GM10248 (cell line): ENCODE data around the gene CRIP2.

Experiments
- CTCF ChIA-PET: fragments of 300-600 bp; sonication (Branson Sonifier 250); formaldehyde crosslinking; extraction: SDS; loops from one replicate; lab custom pipeline; 2021; ENCODE audit warnings: antibody characterized with exemption; lab: Yijun Ruan, JAX
- POLR2A ChIA-PET: fragments of 350-650 bp; sonication (Branson Sonifier 250); formaldehyde crosslinking; extraction: SDS; loops from one replicate; lab custom pipeline; 2020; ENCODE audit warnings: antibody characterized with exemption; lab: Yijun Ruan, JAX
- DNase-seq: peaks from one replicate; pipeline ENCODE4 v3.0.0; 2012; ENCODE audit errors: extremely low spot score
- CTCF ChIP-seq: IDR thresholded peaks from 2 replicates; pipeline ENCODE4 v1.5.1; 2012; ENCODE audit warnings: mild to moderate bottlenecking, low read depth; ENCODE audit errors: extremely low read depth, missing control alignments, control extremely low read depth

The CRIP2 gene

GRCh38 chr14:105456736-105457617 is 17.6 kb upstream of the CRIP2 start:
- CTCF ChIA-PET: interaction anchor here (0.7 to 1.6 kb wide), 8 partner anchors 8 to 86 kb away, joined by 3 to 7 read pairs (median 4); no protein-coding TSS in a partner anchor
- no peak for TF ChIP-seq CTCF
- POLR2A ChIA-PET: no interaction called here
- no peak for DNase-seq

DNA sequence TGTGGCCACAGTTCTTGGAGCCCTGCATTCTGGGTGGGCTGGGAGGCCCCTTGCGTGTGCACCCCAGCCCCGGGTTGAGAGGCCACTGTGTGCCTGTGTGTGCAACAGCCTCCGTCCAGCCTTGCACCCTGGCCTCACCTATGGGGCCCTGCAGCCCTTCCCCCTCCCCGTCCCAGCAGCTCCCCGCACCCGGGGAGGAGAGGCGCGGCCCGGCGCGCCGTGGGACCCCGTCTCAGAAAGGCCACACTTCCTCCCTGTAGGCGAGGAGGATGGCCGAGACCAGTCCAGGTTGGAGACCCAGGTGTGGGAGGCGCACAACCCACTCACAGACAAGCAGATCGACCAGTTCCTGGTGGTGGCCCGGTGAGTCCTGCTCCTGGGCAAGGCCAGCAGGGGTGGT is 16.6 kb upstream of the CRIP2 start:
- no peak for TF ChIP-seq CTCF
- no peak for DNase-seq
- ChIA-PET CTCF (interaction anchor here (0.7 to 1.6 kb wide), 3 partner anchors 23 to 70 kb away, joined by 3 to 7 read pairs (median 3); no protein-coding TSS in a partner anchor), POLR2A (no interaction called here)

- POLR2A ChIA-PET: no interaction called here
- DNase-seq: no peak
- no peak for TF ChIP-seq CTCF
- CTCF ChIA-PET: no interaction called here
These were observed 16.1 kb upstream of the CRIP2 start for GRCh38 chr14:105458571-105458970.

DNA sequence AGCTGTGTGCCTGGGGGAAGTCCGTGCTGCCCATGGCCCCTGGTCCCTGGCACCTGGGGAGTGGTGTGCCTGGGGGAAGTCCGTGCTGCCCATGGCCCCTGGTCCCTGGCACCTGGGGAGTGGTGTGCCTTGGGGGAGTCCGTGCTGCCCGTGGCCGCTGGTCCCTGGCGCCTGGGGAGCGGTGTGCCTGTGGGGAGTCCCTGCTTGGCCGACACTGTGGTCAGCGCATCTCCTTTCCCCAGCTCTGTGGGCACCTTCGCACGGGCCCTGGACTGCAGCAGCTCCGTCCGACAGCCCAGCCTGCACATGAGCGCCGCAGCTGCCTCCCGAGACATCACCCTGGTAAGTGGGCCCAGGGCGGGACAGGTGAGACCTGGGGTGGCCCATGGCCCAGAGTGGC is 14.5 kb upstream of the CRIP2 start:
- ChIA-PET POLR2A (no interaction called here), CTCF (no interaction called here)
- TF ChIP-seq CTCF: no peak
- DNase-seq: no peak

DNA sequence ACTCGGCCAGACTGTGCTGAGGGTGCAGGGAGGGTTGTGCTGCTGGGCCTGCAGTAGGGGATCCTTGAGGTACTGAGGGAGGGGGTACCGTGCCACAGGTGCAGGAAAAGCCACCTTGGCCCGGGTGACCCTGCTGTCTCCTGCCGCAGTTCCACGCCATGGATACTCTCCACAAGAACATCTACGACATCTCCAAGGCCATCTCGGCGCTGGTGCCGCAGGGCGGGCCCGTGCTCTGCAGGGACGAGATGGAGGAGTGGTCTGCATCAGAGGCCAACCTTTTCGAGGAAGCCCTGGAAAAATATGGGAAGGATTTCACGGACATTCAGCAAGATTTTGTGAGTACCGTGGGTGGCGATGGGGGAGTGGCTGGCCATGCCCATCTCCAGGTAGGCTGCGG is 14.0 kb upstream of the CRIP2 start:
- POLR2A ChIA-PET: no interaction called here
- CTCF ChIA-PET: no interaction called here
- DNase-seq: no peak
- no peak for TF ChIP-seq CTCF

- no peak for DNase-seq
- TF ChIP-seq CTCF: no peak
- ChIA-PET CTCF (no interaction called here), POLR2A (no interaction called here)
These were observed 12.7 kb upstream of the CRIP2 start for GRCh38 chr14:105461903-105462302.

GRCh38 chr14:105464501-105464900 is 10.1 kb upstream of the CRIP2 start:
- TF ChIP-seq CTCF: no peak
- DNase-seq: no peak
- ChIA-PET CTCF (no interaction called here), POLR2A (no interaction called here)
